GM12892 (cell line): ENCODE results near the gene HES3.

Source experiments
- DNase-seq: peaks from one replicate; pipeline ENCODE4 v3.0.0; 2011; ENCODE audit not compliant: insufficient read length
- FAIRE-seq: peaks from 2 replicates; lab custom pipeline; 2011; peaks lifted over from hg19 to GRCh38; lab: Jason Lieb, UNC
- POLR2A ChIP-seq: IDR thresholded peaks from 2 replicates; pipeline ENCODE4 v1.6.1; 2011; ENCODE audit warnings: low read depth, low read length, control low read depth
- POLR2AphosphoS5 ChIP-seq: IDR thresholded peaks from 2 replicates; pipeline ENCODE4 v1.6.1; 2011; ENCODE audit warnings: low read depth, low read length, control low read depth
- TAF1 ChIP-seq: IDR thresholded peaks from 2 replicates; pipeline ENCODE4 v1.6.1; 2011; ENCODE audit warnings: low read depth, mild to moderate bottlenecking, control low read depth, low read length, borderline replicate concordance

HES3 gene

GRCh38 chr1:6271006-6271405 is 27.0 kb downstream of the HES3 start:
- FAIRE-seq (no peak), DNase-seq (no peak)
- TF ChIP-seq POLR2A, result no peak
- TF ChIP-seq POLR2AphosphoS5, result no peak
- TF ChIP-seq TAF1, result no peak

GRCh38 chr1:6271554-6271953 is 27.6 kb downstream of the HES3 start:
- FAIRE-seq, result no peak
- DNase-seq, result no peak
- TF ChIP-seq POLR2A, result no peak
- TF ChIP-seq POLR2AphosphoS5, result no peak
- no peak for TF ChIP-seq TAF1

GRCh38 chr1:6272452-6272851 is 28.5 kb downstream of the HES3 start:
- TF ChIP-seq TAF1 (no peak), POLR2A (no peak), POLR2AphosphoS5 (no peak)
- DNase-seq, result no peak
- FAIRE-seq, result no peak

- TF ChIP-seq TAF1, result no peak
- no peak for TF ChIP-seq POLR2AphosphoS5
- TF ChIP-seq POLR2A, result no peak
- no peak for FAIRE-seq
These were observed 28.9 kb downstream of the HES3 start for GRCh38 chr1:6272868-6273267.

DNA sequence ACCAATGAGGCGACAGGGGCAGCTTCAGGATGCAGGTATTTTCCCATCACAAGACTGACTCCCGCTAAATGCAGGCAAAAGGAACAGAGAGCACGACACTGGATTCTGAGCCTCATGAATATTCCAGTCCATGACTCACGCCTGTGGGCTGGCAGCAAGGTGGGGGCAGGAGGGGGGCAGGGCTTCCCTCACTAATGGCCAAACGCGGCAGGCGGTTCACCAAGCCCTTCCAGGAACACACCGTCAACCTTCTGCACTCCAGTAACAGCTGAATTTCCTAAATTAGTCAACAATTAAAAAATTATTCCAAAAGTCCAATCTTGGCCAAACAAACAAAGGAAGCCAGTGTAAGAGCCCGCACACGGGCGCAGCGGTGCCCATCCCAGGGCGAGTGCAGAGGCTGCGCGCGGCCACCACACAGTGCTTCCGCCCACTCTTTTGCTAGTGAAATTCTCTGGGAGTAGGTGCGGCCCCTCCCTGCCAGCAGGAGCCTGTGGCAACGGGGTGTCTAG is 29.5 kb downstream of the HES3 start:
- no peak for DNase-seq
- no peak for TF ChIP-seq TAF1
- TF ChIP-seq POLR2A, result no peak
- TF ChIP-seq POLR2AphosphoS5, result no peak
- no peak for FAIRE-seq

More at GRCh38 chr1:6272868-6273267, 28.9 kb downstream of the HES3 start:
- no peak for DNase-seq

GRCh38 chr1:6274102-6274501 is 30.1 kb downstream of the HES3 start:
- FAIRE-seq, result no peak
- no peak for TF ChIP-seq POLR2A
- no peak for TF ChIP-seq TAF1
- TF ChIP-seq POLR2AphosphoS5, result no peak
- no peak for DNase-seq

- DNase-seq (no peak), FAIRE-seq (no peak)
- TF ChIP-seq TAF1, result no peak
- TF ChIP-seq POLR2A, result no peak
- no peak for TF ChIP-seq POLR2AphosphoS5
These were observed 30.7 kb downstream of the HES3 start for GRCh38 chr1:6274622-6275139.

- DNase-seq, result no peak
- TF ChIP-seq POLR2AphosphoS5 (no peak), TAF1 (no peak), POLR2A (no peak)
- no peak for FAIRE-seq
These were observed 32.1 kb downstream of the HES3 start for GRCh38 chr1:6275826-6276782.

- DNase-seq (no peak), FAIRE-seq (no peak)
- TF ChIP-seq TAF1 (no peak), POLR2A (no peak), POLR2AphosphoS5 (no peak)
These were observed 33.0 kb downstream of the HES3 start for GRCh38 chr1:6276811-6277555.

GRCh38 chr1:6278263-6278662 is 34.3 kb downstream of the HES3 start:
- DNase-seq (no peak), FAIRE-seq (no peak)
- TF ChIP-seq POLR2AphosphoS5, result no peak
- no peak for TF ChIP-seq TAF1
- no peak for TF ChIP-seq POLR2A

GRCh38 chr1:6279066-6279465 is 35.1 kb downstream of the HES3 start:
- TF ChIP-seq TAF1 (no peak), POLR2A (no peak), POLR2AphosphoS5 (no peak)
- no peak for FAIRE-seq
- DNase-seq, result no peak
